GM12864 (cell line): Measurements from ENCODE around the gene SEBOX.
"Not testable (repeated sequence)": the region's sequence is repeated elsewhere in the genome, so short reads cannot be mapped to it uniquely, and the experiment has no call there.

ENCODE experiments used
- DNase-seq: peaks from one replicate; pipeline ENCODE4 v3.0.0-alpha.2; 2011; ENCODE audit warnings: low read depth
- H3K4me3 ChIP-seq: 2 replicates; pipeline ENCODE4 v1.5.1; 2011; ENCODE audit warnings: mild to moderate bottlenecking, low read depth, low read length, control low read depth
- CTCF ChIP-seq: IDR thresholded peaks from 2 replicates; pipeline ENCODE4 v1.5.1; 2011; ENCODE audit warnings: low read depth, mild to moderate bottlenecking, moderate library complexity, low read length, control low read depth, inconsistent platforms; ENCODE audit errors: missing control alignments

SEBOX gene

DNA sequence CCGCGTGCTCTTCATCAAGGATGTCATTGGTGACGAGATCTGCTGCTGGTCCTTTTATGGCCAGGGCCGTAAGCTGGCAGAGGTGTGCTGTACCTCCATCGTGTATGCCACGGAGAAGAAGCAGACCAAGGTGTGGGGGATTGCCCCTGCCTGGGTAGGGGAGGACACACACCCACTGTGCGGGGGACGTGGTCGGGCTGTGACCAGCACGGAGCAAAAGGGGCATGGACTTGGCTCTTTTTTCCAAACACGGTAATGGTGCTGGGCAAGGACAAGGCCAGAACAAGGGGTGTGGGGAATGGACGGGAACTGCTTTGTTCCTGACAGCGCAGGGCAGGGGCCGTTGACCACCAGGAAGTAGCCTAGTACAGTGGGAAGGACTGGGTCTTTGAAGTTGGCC is 22.7 kb downstream of the SEBOX start:
- no peak overlapping the region for H3K4me3 ChIP-seq
- DNase-seq: no peak
- TF ChIP-seq CTCF: no peak

- no peak for DNase-seq
- no peak overlapping the region for H3K4me3 ChIP-seq
- TF ChIP-seq CTCF: no peak
Observed at GRCh38 chr17:28341516-28341915, 23.5 kb downstream of the SEBOX start.

- no peak for DNase-seq
- H3K4me3 ChIP-seq: no peak overlapping the region
- TF ChIP-seq CTCF: no peak
Observed at GRCh38 chr17:28340374-28340773, 24.6 kb downstream of the SEBOX start.

GRCh38 chr17:28339431-28339830 is 25.6 kb downstream of the SEBOX start:
- TF ChIP-seq CTCF: no peak
- no peak for DNase-seq
- H3K4me3 ChIP-seq: no peak overlapping the region

- H3K4me3 ChIP-seq, DNase-seq: not testable (repeated sequence)
Observed at GRCh38 chr17:28338769-28339212, 26.2 kb downstream of the SEBOX start.

DNA sequence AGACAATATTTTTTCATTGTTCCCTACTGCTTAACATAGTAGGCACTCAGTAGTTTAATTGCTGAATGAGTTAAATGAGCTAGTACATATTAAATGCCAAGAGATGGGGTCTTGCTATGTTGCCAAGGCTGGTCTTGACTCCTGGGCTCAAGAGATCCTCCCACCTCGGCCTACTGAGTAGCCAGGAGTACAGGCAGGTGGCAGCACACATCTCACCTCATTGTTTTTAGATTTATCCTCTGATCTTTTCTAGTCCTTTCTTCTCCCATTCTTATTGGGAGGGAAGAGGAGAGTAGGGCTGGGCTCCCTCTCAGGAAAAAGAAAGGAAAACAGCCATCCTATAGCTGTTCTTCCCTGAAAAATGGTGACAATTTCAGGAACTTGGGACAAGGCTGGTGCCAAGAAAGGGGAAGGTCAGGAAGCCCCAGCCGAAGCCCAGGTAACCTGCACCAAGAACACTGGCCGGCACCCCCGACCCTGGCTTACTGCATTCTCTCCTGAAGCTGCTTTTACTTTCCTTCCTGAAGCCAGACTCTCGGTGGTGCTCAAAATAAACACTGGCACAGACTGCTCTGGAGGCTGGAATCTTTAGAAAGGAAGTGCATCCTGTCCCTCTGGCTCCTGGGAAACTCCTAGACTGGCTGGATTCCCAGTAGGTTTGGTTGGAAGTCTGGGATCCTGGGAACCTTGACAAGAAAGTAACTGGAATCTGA is 26.8 kb downstream of the SEBOX start:
- no peak for DNase-seq
- no peak overlapping the region for H3K4me3 ChIP-seq
- no peak for TF ChIP-seq CTCF

DNA sequence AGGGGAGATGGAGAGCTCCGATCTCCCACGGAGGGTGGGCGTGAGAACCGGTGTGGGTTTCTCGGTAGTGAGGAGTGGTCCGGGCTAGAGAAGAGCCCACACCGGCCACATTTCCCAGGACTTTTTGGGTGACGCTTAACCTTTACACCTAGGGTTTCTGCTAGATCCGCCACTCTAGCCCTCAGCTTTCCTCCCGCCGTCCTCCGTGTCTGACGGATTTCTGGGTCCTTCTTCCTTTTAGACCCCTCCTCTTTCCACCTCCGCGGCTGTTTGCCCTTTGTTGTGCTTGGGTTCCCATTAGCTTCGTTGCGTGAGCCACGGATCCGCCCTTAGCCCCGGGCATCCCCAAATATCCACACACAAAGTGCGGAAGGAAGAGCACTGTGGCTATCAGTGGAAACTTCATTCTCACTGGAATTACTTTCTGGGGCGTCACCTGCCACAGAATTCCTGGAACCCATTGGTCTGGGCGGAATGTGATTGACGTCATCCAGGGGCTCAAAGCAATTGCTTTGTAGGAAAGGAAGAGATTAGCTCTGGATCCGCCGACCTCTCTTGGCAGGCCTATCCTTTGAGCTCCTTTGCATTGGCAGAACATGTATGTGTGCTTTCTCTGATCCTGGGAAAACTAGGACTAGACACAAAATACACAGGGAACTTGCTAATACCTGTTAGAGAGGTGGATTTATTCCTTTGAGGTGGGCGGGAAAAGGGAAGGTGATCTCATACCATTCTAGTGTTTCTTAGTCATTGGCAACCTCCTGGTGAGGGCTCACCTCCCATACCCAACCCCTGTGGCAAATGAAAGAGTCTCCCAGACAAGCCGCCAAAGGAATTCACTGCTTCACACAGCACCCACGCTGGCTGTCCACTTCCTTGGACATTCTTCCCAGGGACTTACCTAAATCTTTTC is 28.8 kb downstream of the SEBOX start:
- H3K4me3 ChIP-seq: peak overlapping the region; percentile 77
- no peak for DNase-seq
- no peak for TF ChIP-seq CTCF
